HG02970 (cell line): Measurements from ENCODE around the gene MCTP2.

ENCODE experiments used
- ATAC-seq: cut with Tn5 transposase; IDR thresholded peaks from one replicate; pipeline ENCODE4 v1.9.1; 2021; ENCODE audit warnings: mild to moderate bottlenecking, moderate library complexity, moderate number of reproducible peaks; ENCODE audit not compliant: unreplicated experiment, low FRiP score

MCTP2 gene

DNA sequence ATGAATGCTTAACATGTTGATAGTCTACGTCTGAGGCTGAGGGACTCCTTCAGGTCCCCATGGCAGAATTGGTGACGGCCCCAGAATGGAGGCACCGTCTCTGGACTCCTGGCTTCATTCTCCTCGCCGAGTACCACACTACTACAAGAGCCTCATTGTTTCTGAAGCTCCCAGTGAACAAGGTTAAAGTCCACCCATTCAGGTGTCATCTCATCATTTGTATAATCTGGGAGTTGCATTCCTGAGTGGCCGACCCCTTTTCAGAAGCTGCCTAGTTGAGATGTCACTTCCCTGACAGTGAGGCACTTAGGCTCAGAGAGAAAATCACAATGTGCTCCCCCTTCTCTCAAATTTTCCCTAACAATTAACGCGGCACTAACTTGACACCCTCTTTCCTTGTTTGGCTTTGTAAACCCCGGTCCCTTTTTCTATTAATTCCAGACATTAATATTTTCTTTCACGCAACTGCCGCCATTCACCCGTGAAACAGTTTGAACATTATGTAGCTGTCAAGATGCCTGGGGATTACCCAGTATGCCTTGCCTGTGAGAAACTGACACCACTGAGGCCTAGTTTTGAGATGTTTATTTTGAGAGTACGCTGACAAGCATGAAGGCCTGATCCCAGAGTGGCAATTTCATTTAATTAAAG, 105.6 kb downstream of the MCTP2 start:
- no peak for ATAC-seq

- ATAC-seq: no peak
These were observed 107.0 kb downstream of the MCTP2 start for GRCh38 chr15:94338243-94338846.

- no peak for ATAC-seq
These were observed 114.9 kb downstream of the MCTP2 start for GRCh38 chr15:94346282-94346681.

- no peak for ATAC-seq
These were observed 116.7 kb downstream of the MCTP2 start for GRCh38 chr15:94348084-94348483.

- ATAC-seq: no peak
These were observed 119.7 kb downstream of the MCTP2 start for GRCh38 chr15:94351031-94351535.

GRCh38 chr15:94352636-94353487, 121.5 kb downstream of the MCTP2 start:
- ATAC-seq: no peak

DNA sequence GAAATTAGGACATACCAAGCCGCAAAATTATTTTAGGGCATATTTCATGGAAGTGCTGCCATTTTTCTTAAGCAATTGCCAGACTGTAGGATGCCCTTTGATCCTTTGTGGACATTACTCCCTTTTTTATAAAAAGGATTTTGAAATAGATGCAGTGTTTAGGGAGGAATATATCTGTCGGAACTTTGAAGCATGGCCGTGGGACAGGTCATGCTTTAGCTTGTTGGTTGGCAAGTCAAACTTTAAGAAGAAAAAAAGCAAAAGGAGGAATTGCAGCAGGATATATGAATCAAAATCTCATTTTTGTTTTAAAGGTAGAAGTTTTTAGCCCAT, 122.1 kb downstream of the MCTP2 start:
- ATAC-seq: no peak

DNA sequence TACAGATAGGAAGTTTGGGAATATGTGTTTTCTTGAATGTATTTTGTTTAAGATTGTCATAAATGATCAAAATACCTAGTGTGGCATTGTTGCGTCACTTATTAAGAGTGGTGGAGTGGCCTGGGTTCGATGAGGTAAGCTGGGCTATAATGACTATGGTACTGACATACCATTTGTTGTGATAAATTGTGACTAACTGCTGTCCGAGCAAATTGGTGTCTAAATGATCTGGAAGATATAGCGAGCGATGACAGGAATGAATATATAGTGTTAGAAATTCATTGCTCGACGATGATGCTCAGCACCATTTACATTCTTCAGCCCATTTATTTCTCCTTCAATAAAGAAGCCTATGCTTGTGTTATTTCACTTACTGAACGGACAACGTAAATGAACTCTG, 123.3 kb downstream of the MCTP2 start:
- no peak for ATAC-seq

DNA sequence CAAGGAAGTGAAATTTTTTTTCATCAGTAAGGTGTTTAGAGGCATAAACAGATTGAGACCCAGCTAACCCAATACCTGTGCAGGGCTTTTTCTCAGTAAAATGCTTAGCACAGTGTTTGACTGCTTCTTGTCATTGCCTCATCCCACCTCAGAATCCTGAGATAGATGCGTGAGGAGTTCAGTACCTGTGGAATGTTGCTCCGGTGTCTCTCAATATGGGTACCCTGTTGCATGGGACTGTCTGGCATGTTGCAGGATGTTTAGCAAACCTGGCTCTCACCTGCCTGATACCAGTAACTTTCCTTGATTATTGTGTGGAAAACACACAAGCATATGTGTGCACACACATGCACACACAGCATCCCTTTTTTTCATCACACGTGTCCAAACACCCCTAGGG, 128.4 kb downstream of the MCTP2 start:
- no peak for ATAC-seq

DNA sequence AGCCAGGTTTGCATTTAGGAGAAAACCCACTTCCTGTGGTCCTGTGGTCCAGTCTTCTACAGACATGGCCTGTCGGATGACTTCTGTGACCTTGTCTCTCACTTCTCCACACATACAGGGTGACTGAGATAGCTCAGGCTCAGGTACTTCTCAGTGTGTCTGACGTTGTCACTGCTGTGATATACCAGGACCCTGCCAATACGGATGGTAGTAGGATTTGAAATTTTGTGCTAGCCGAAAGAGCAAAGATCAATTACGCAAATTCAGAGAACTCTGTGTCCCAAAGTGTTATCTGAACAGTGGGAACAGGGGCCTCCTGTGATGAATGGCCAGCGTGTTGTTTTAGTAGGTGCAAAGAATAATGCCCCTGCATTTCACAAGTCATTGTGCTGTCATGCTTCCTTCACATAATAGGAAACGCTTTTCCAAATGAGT, 128.9 kb downstream of the MCTP2 start:
- no peak for ATAC-seq

- no peak for ATAC-seq
These were observed 131.2 kb downstream of the MCTP2 start for GRCh38 chr15:94362385-94363092.

GRCh38 chr15:94363382-94363781, 132.0 kb downstream of the MCTP2 start:
- ATAC-seq: no peak

DNA sequence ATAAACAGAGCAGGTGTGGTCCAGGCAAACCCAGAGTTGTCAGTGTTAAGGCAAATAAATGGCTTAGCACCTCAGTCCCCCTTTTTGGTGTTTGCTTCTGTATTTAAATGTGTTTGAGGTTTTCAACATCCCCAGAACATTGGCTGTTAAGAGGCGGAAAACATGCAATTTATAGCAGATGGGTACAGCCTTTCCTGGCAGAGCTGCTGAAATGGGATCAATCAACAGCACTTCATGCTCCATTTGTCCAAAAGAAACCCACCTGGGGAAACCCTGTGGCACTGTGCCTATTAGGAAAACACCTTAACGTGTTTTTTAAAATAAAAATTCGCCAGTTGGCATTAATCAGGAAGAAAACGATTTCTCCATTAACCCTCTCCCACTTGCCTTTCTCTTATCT, 135.4 kb downstream of the MCTP2 start:
- no peak for ATAC-seq

- ATAC-seq: no peak
These were observed 136.6 kb downstream of the MCTP2 start for GRCh38 chr15:94367726-94368535.

GRCh38 chr15:94370206-94370935, 139.0 kb downstream of the MCTP2 start:
- ATAC-seq: no peak

DNA sequence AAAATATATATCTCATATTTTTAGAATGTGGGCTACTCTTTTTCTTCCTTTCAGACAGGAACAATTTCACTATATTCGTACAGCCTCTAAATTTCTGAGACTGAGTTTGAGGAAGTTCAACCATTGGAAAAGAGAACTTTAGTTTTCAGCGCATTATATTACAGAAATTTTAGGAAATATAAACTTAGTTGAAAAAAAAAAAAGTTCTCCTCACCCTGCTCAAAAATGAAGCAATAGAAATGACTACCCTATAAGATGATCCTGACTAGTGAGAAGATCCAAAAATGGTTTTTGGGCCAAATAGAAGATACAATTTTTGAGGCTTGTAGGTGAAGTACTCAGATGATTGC, 139.6 kb downstream of the MCTP2 start:
- no peak for ATAC-seq

- ATAC-seq: no peak
These were observed 141.5 kb downstream of the MCTP2 start for GRCh38 chr15:94372821-94373220.

DNA sequence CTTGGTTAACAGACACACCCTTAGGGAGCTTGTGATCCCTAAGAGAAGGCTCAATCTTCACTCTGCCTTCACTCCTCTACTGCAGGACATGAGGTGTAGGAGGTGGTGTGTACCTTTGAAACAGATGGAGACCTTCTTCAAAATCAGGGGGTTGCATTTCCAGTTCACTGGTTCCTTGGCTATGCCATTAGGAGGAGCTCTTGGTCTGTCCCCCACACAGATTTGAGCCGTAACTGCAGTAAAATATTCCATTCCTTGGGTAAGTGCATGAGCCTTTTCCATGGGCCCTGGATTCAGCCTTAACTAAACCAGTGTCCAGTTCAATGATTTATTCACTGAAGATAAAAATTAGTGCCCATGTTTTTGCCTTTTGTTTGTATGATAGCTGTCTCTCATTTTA, 144.6 kb downstream of the MCTP2 start:
- ATAC-seq: no peak

DNA sequence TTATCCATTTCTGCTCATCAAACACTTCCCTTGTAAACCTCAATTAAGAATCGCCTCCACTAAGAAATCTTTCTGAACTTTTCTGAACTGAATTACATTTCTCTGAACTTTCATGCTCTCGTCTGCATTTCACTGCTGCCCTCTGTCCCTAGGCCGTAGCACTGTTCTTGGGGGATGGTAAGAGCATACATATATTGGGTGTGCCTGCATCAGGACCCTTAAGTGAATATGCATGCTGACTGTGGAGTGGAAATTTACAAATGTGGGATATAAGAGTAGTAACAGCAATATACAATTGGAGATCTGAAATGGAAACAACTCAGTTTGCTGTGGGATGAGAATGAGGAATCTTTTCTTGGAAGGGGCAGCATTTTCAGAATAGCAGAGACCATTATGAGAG, 148.6 kb downstream of the MCTP2 start:
- ATAC-seq: no peak

- ATAC-seq: no peak
These were observed 149.4 kb downstream of the MCTP2 start for GRCh38 chr15:94380798-94381197.
